Epithelial cell of esophagus (primary cell): ENCODE data around the gene SGK1.

Experiments used
- DNase-seq: peaks from one replicate; pipeline ENCODE4 v3.0.0; 2010; ENCODE audit warnings: low read depth
- H3K4me3 ChIP-seq: 2 replicates; pipeline ENCODE4 v1.5.1; 2011; ENCODE audit warnings: mild to moderate bottlenecking, low read length, control low read depth
- CTCF ChIP-seq: IDR thresholded peaks from 2 replicates; pipeline ENCODE4 v1.5.1; 2011; ENCODE audit warnings: low read depth, mild to moderate bottlenecking, low read length, control low read depth, inconsistent platforms; ENCODE audit not compliant: insufficient read depth; ENCODE audit errors: missing control alignments

The SGK1 gene

DNA sequence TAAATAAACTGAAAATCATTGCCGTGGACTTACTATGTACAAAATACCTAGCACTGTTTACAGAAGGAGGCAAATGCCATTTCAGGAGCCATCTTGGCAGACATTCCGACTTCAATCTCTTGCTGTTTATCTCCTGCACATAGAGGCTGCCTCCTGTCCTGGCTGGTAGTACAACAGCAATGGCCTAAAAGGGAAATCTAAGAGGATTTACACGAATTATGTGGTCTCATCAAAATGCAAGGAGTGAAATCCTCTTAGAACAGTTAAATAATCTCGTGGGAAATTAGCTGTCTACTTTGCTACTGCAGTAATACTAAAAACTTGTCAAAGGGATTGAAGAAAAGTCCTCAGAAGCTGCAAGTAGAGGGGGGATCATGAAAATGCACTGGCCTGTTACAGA is 183.3 kb downstream of the SGK1 start:
- no peak for TF ChIP-seq CTCF
- no peak for DNase-seq
- H3K4me3 ChIP-seq: no peak overlapping the region

- no peak overlapping the region for H3K4me3 ChIP-seq
- no peak for TF ChIP-seq CTCF
- DNase-seq: no peak
These were observed 185.3 kb downstream of the SGK1 start for GRCh38 chr6:134132494-134133141.

DNA sequence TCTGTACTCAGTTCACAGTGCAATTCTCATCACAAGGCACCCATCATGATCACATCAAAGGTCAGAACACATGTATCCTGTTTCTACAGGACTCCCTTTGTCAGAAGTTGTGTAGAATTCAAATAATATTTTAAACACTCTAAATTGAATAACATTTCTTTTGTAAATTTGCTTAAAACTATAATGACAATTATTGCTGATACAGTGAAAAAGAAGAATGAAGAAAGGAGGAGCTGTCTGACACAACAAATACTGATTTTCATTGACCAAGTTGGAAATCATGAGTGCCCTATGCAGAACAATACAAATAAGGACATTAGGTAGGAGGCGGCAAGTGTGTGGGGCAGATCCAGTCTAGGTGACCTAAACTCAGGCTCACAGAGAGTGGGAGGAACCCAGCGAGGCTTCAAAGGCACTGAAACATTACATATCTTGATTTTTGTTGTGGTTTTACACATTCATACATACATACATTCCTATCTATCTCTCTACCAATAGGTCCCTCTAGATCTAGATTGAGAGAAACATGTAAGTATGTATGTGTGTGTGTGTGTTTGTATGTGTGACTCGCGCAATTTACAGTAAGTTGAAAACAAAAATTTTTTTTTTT is 186.3 kb downstream of the SGK1 start:
- no peak overlapping the region for H3K4me3 ChIP-seq
- TF ChIP-seq CTCF: no peak
- no peak for DNase-seq

DNA sequence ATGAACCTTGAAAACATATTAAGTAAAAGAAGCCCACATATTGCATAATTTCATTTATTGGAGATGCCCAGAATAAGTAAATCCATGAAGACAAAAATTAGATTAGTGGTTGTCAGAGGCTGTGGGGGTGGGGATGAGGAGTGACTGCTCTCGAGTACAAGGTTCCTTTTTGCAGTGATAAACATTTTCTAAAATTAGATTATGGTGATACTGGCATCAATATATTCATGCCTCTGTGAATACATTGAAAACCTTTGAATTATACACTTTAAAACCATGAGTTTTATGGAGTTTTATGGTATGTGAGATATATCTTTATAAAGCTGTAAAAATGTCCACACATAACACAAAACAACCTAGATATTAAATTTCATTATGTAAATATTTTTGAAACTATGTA is 189.8 kb downstream of the SGK1 start:
- DNase-seq: no peak
- no peak overlapping the region for H3K4me3 ChIP-seq
- no peak for TF ChIP-seq CTCF

- peak; percentile 89 for DNase-seq
- TF ChIP-seq CTCF: peak; percentile 58
- H3K4me3 ChIP-seq: no peak overlapping the region
These were observed 194.2 kb downstream of the SGK1 start for GRCh38 chr6:134123666-134124208.

- DNase-seq: peak; percentile 85
- no peak overlapping the region for H3K4me3 ChIP-seq
- no peak for TF ChIP-seq CTCF
These were observed 195.1 kb downstream of the SGK1 start for GRCh38 chr6:134122775-134123174.

GRCh38 chr6:134119486-134119885 is 198.4 kb downstream of the SGK1 start:
- no peak overlapping the region for H3K4me3 ChIP-seq
- DNase-seq: no peak
- no peak for TF ChIP-seq CTCF
